ELF-1 (cell line): Measurements from ENCODE around the gene IL2RA.
"Not testable (repeated sequence)": the region's sequence is repeated elsewhere in the genome, so short reads cannot be mapped to it uniquely, and the experiment has no call there.

Experiments used
- DNase-seq: peaks from one replicate; pipeline ENCODE4 v3.0.0-alpha.2; 2016; ENCODE audit warnings: low read depth, low spot score

Gene IL2RA

DNA sequence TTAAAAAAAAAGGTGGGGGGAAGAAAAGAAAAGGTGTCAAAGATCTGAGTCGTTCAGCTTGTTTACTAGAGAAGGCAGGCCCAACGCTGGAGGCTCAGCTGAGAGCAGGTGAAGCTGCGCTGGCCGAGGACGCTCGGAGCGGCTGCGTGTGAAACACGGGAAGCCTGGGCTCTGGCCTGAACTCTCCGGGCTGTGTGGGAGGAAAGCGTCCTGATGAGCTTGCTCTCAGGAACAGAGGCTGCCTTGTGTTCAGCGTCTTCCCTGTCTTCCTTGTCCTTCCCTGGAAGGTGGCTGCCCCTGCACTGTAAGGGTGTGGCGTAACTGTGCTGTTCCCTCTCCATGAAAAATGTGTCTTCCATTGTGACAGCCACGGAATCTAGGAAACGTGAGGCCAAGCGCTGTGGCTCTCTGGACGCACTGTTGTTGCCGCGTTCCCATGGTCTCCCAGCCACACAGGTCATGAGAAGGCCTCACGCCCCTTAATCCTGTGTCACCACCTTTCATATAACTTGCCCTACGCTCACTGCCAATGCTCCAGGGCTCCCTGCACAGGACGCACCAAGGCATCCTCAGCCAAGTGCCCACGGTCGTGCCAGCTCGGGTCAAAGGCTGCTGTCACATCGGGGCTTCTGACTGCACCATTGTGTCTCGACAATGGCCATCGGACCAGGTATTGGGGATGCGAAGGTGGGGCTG lies 100.6 kb downstream of the IL2RA start:
- no peak for DNase-seq

DNA sequence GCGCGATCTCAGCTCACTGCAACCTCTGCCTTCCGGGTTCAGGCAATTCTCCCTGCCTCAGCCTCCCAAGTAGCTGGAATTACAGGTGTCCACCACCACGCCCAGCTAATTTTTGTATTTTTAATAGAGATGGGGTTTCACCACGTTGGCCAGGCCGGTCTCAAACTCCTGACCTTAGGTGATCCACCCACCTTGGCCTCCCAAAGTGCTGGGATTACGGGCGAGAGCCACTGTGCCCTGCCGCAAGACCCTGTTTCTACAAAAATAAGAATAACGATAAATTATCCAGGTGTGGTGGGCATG lies 101.2 kb downstream of the IL2RA start:
- DNase-seq = not testable (repeated sequence)
